C4-2B (cell line): ENCODE data around the gene PFN1.

Experiments
- H3K27ac ChIP-seq: fragments of 450-650 bp; 2 replicates; pipeline ENCODE4 v1.5.1; 2017
- CTCF ChIP-seq: fragments of 450-650 bp; conservative IDR thresholded peaks from 2 replicates; pipeline ENCODE4 v1.5.1; 2017; ENCODE audit warnings: mild to moderate bottlenecking
- ZFX ChIP-seq: fragments of 450-650 bp; IDR thresholded peaks from 2 replicates; pipeline ENCODE4 v1.6.1; 2017

The PFN1 gene

DNA sequence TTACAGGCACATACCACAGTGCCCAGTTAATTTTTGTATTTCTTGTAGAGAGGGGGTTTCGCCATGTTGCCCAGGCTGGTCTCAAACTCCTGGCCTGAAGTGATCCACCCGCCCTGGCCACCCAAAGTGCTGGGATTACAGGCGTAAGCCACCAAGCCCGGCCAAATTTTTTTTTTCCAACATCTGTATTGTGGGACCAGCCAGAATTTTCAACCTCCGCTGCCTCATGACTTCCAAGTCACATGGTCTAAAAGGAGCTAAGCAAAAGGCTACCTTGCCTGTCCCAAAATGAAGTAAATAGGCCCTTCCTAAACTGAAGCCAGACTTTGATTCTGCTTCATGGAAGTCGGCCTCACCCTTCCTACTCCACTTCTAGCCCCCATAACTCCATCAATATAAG, 23.5 kb upstream of the PFN1 start:
- H3K27ac ChIP-seq: no peak overlapping the region
- no peak for TF ChIP-seq CTCF
- no peak for TF ChIP-seq ZFX

- TF ChIP-seq CTCF (no peak), ZFX (no peak)
- no peak overlapping the region for H3K27ac ChIP-seq
Measured at GRCh38 chr17:4970273-4970672, 21.9 kb upstream of the PFN1 start.

DNA sequence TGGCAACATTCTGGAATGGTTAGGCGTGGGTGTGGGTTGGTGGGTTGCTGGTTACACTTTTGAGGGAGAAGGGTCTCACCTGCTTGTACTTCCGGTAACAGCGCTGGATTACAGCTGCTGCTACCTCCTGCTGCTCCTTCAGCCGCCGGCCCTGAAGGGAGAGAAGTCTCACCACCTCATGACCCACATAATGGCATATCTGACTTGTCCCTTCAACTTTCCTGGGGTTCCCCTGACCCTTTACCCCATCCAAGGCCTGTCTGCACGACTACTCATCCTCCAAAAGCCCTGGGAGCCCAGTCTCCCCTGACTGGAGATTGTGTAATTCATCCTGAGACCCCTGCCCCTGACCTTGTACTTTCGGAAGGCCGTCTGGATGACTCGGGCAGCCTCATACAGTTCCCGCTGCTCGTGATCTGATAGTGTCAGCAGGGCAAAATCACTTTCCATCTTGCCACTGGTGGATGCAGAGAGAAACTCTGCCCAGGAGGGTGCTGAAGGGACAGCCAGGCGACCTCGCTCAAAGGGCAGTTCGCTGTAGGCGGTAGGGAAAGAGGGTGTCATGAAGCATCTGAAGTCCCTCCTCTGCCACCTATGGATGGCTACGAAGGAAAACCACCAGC, 21.3 kb upstream of the PFN1 start:
- no peak overlapping the region for H3K27ac ChIP-seq
- no peak for TF ChIP-seq ZFX
- no peak for TF ChIP-seq CTCF

- H3K27ac ChIP-seq: peak overlapping the region; percentile 95
- no peak for TF ChIP-seq CTCF
- TF ChIP-seq ZFX: no peak
Measured at GRCh38 chr17:4969047-4969550, 20.8 kb upstream of the PFN1 start.

- TF ChIP-seq ZFX: no peak
- TF ChIP-seq CTCF: no peak
- peak overlapping the region; percentile 95 for H3K27ac ChIP-seq
Measured at GRCh38 chr17:4968486-4969046, 20.2 kb upstream of the PFN1 start.

DNA sequence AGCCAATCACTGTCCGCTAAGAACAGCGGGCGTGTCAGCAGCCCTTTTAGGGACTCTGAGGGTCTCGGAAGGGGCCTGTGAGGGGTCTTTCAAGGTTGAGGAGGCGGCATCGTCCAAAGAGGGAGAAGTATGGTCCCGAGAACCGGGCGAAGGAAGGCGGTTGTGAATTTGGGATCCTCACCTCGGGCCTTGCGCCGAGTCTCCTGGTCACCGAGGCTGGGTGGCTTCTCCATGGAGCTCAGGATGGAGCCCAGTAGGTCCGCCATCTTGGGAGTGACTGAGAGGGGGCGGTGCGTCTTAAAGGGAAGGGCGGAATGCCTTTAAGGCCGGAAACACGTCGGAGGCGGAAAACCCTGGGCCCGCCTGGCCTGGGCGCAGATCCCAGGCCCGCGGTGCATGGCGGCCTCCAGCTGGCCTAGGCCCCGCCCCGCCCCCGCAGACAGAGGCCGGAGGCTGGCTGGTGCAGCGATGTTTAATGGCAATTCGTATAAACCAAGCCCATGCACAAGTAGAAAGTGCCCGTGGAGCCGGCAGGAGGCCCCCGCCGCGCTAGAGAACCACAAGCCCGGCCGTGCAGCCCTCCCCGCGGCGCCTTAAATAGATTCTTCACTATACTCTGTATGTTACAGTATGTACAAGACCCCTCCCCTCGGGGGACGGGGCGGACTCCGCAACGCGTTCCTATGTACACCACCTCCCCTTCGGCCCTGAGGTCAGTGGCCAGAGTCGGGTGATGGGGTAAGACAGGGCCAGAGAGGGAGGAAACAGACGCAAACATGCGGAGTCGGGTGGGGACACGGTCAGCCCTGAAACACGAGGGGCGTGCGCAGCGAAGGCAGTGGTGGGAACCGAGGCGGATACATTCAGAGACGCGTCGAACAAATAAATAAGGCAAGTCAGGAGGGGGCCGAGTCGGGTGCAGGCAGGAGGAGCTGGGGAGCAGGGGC, 19.5 kb upstream of the PFN1 start, which contains the start of gene SPAG7:
SPAG7 (minus strand) TSS at position 279 of the 947 bp plus-strand sequence; CDS start at position 266, 13 bp downstream.
- peak within 1 kb of the TSS; percentile 95 for H3K27ac ChIP-seq
- peak; percentile 37; the same call in 1 of the 2 replicates for TF ChIP-seq ZFX
- no peak for TF ChIP-seq CTCF
